IMR-90 (cell line): ENCODE data around the gene KCNK7. TPM values are rescaled to one million over a fixed set of nuclear protein-coding genes. Genes with fewer than 3 reads are reported as not detected.

Experiments
- ATAC-seq: fragments of 200-7000 bp; cut with Tn5 transposase; 2 replicates; pipeline ENCODE4 v1.9.1; 2020; ENCODE audit warnings: low read depth, mild to moderate bottlenecking, moderate library complexity
- BruUV-seq: library from RNA; stranded (reverse); fragments of 400-500 nt; replicated peaks from 2 replicates; lab custom pipeline; 2021; lab: Mats Ljungman, UMichigan
- CTCF ChIA-PET: fragments of 300-600 bp; formaldehyde crosslinking; extraction: SDS; loops from one replicate; lab custom pipeline; 2021; ENCODE audit warnings: antibody characterized with exemption; lab: Yijun Ruan, JAX
- POLR2A ChIA-PET: fragments of 300-600 bp; sonication (Branson Sonifier 250); formaldehyde crosslinking; loops from one replicate; lab custom pipeline; 2022; ENCODE audit warnings: antibody characterized with exemption; ENCODE audit not compliant: unreplicated experiment; lab: Charles Lee
- DNase-seq: peaks from one replicate; pipeline ENCODE4 v3.0.0; 2013
- H2AFZ ChIP-seq: replicated peaks from 2 replicates; pipeline ENCODE3; 2013; ENCODE audit warnings: low read length, mild to moderate bottlenecking; ENCODE audit not compliant: poor library complexity
- H2AK5ac ChIP-seq: 2 replicates; pipeline ENCODE4 v1.6.1; 2013; ENCODE audit warnings: low read depth, low read length, inconsistent platforms
- H2AK9ac ChIP-seq: replicated peaks from 2 replicates; pipeline ENCODE3; 2013; ENCODE audit warnings: mild to moderate bottlenecking, low read depth, low read length, moderate library complexity; ENCODE audit not compliant: poor library complexity
- H2BK120ac ChIP-seq: 2 replicates; pipeline ENCODE4 v1.6.1; 2013; ENCODE audit warnings: low read depth, low read length, inconsistent platforms
- H2BK15ac ChIP-seq: 3 replicates; pipeline ENCODE4 v1.6.1; 2013; ENCODE audit warnings: low read depth, low read length, inconsistent platforms
- H2BK20ac ChIP-seq: 2 replicates; pipeline ENCODE4 v1.6.1; 2013; ENCODE audit warnings: low read depth, mild to moderate bottlenecking, inconsistent platforms, low read length, moderate library complexity
- H2BK5ac ChIP-seq: 2 replicates; pipeline ENCODE4 v1.6.1; 2013; ENCODE audit warnings: mild to moderate bottlenecking, low read depth, low read length, inconsistent platforms; ENCODE audit not compliant: poor library complexity, severe bottlenecking
- H3K14ac ChIP-seq: replicated peaks from 2 replicates; pipeline ENCODE4 v1.6.1; 2013; ENCODE audit warnings: low read depth, low read length, inconsistent platforms
- H3K18ac ChIP-seq: 2 replicates; pipeline ENCODE4 v1.6.1; 2013; ENCODE audit warnings: low read depth, low read length, control low read depth
- H3K23ac ChIP-seq: 2 replicates; pipeline ENCODE4 v1.6.1; 2013; ENCODE audit warnings: low read depth, low read length, inconsistent platforms
- H3K27ac ChIP-seq: 2 replicates; pipeline ENCODE4 v1.5.1; 2013; ENCODE audit warnings: mild to moderate bottlenecking, control low read depth, low read length; ENCODE audit not compliant: insufficient read depth
- H3K27me3 ChIP-seq: 2 replicates; pipeline ENCODE4 v1.6.1; 2013; ENCODE audit warnings: low read length; ENCODE audit not compliant: control insufficient read depth, insufficient read depth
- H3K36me3 ChIP-seq: 2 replicates; pipeline ENCODE4 v1.6.1; 2013; ENCODE audit warnings: low read length, mixed read lengths; ENCODE audit not compliant: control insufficient read depth, insufficient read depth
- H3K4ac ChIP-seq: 2 replicates; pipeline ENCODE4 v1.6.1; 2013; ENCODE audit warnings: low read depth, low read length, inconsistent platforms
- H3K4me1 ChIP-seq: 2 replicates; pipeline ENCODE4 v1.6.1; 2013; ENCODE audit warnings: low read length, mixed read lengths; ENCODE audit not compliant: control insufficient read depth, insufficient read depth
- H3K4me2 ChIP-seq: 2 replicates; pipeline ENCODE4 v1.6.1; 2013; ENCODE audit warnings: low read depth, mild to moderate bottlenecking, control low read depth, low read length, moderate library complexity
- H3K4me3 ChIP-seq: 2 replicates; pipeline ENCODE4 v1.5.1; 2013; ENCODE audit warnings: low read depth, mild to moderate bottlenecking, control low read depth, low read length, moderate library complexity; ENCODE audit not compliant: insufficient read depth
- H3K56ac ChIP-seq: 2 replicates; pipeline ENCODE4 v1.6.1; 2013; ENCODE audit warnings: low read length, inconsistent platforms; ENCODE audit not compliant: insufficient read depth; ENCODE audit errors: extremely low read depth
- H3K79me1 ChIP-seq, 2 experiments: 2 replicates each; pipeline ENCODE4 v1.6.1; 2013; ENCODE audit warnings: low read length in 2 of 2, inconsistent platforms in 1 of 2, low read depth in 1 of 2
- H3K9ac ChIP-seq: 2 replicates; pipeline ENCODE4 v1.6.1; 2013; ENCODE audit warnings: low read depth, low read length, control low read depth
- H3K9me1 ChIP-seq: 2 replicates; pipeline ENCODE4 v1.6.1; 2013; ENCODE audit warnings: low read length, inconsistent platforms; ENCODE audit not compliant: insufficient read depth
- H3K9me3 ChIP-seq: 2 replicates; pipeline ENCODE4 v1.6.1; 2013; ENCODE audit warnings: low read length; ENCODE audit not compliant: control insufficient read depth, insufficient read depth
- H4K20me1 ChIP-seq: 2 replicates; pipeline ENCODE4 v1.6.1; 2013; ENCODE audit warnings: low read length, inconsistent platforms; ENCODE audit not compliant: insufficient read depth
- H4K5ac ChIP-seq: 2 replicates; pipeline ENCODE4 v1.6.1; 2013; ENCODE audit warnings: mild to moderate bottlenecking, low read depth, low read length, control low read depth
- H4K8ac ChIP-seq, 2 experiments: 2 replicates each; pipeline ENCODE4 v1.6.1; 2013; ENCODE audit warnings: low read depth in 2 of 2, low read length in 2 of 2, control low read depth in 1 of 2, inconsistent platforms in 1 of 2
- H4K91ac ChIP-seq: 2 replicates; pipeline ENCODE4 v1.6.1; 2013; ENCODE audit warnings: low read depth, low read length, inconsistent platforms; ENCODE audit not compliant: insufficient read depth
- WGBS, 2 experiments: methylation state at CpG; one replicate each; pipeline versions ENCODE4 v1.1.5 to v1.1.7; 2013; ENCODE audit warnings: missing lambda C conversion rate in 2 of 2; ENCODE audit not compliant: insufficient read length in 1 of 2; ENCODE audit errors: extremely low coverage in 2 of 2; 5-methylcytosine and 5-hydroxymethylcytosine counted together
- dilution Hi-C: fragments of 300-500 bp; cut with HindIII; formaldehyde crosslinking; loops from one replicate; pipeline ENCODE4 v1.14.3; 2018; ENCODE audit warnings: low sequenced_read_pairs; ENCODE audit not compliant: unreplicated experiment
- in situ Hi-C: fragments of 300-500 bp; cut with MboI; formaldehyde crosslinking; loops from 3 replicates; pipeline ENCODE4 v1.14.3; 2019; ENCODE audit warnings: low sequenced_read_pairs, inconsistent platforms, mixed read lengths
- intact Hi-C: fragments of 100-400 bp; cut with micrococcal nuclease; formaldehyde crosslinking; loops from 2 replicates; pipeline ENCODE4 v1.10.0; 2022
- polyA plus RNA-seq, 3 experiments: library from polyadenylated mRNA; depleted of rRNA; stranded (reverse); fragments of >200 nt; gene quantifications; 2 replicates each; pipeline ENCODE4 v1.2.3, GENCODE V29; 2012; ENCODE audit warnings: low replicate concordance in 1 of 3
- total RNA-seq: library from RNA; depleted of rRNA; stranded (reverse); fragments of >200 nt; gene quantifications from 2 replicates; pipeline ENCODE4 v1.2.3, GENCODE V29; 2012
- TF ChIP-seq, protein P1 (sequence below): fragments of 150-350 bp; IDR thresholded peaks from 2 replicates; pipeline ENCODE4 v1.6.1; 2016; ENCODE audit warnings: low read depth, mild to moderate bottlenecking, low read length, moderate library complexity, borderline replicate concordance

The KCNK7 gene
- total and polyA plus RNA-seq, 2 of the 4 experiments (the other 2 are of a cell fraction): 0.09 TPM; not detected in 1

DNA sequence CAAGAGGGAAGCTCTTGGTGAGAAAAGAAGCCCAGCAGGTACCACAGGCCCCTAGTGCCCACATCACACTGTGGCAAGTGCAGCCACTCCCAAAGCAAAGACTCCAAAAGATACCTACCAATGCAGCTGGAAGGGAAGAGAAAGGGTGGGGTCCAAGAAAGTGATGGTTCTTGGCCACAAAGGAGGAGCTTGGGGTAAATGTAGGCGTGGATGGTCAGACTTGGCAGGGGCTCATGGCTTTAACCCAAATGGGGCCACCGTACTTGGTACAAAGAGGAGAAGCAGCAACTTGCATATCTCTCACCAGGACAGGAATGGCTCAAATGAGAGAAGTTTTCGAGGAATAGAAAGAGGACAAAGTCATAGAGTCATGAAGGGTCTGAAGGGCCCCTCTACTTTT, 13.6 kb upstream of the KCNK7 start:
- no peak overlapping the region for H3K14ac ChIP-seq
- no peak overlapping the region for H4K5ac ChIP-seq
- ChIA-PET POLR2A (interaction anchor here (0.6 kb wide), 1 partner anchor 187 kb away, joined by 3 read pairs; the partner anchor contains the start of gene NEAT1), CTCF (no interaction called here)
- H3K18ac ChIP-seq: no peak overlapping the region
- 0 out of 2 replicates have a peak, but pooled peaks cover 14% of the 10 kb centered on the region for H3K9me1 ChIP-seq
- no peak overlapping the region for H3K4me3 ChIP-seq
- ATAC-seq (no peak), DNase-seq (no peak)
- H4K20me1 ChIP-seq: peaks cover 41% of the 10 kb centered on the region
- H3K9ac ChIP-seq: no peak overlapping the region
- no CpG with 5 or more reads among the region's 3 CpGs for WGBS, 2 experiments
- H2BK120ac ChIP-seq: no peak overlapping the region
- H3K4me1 ChIP-seq: peaks cover 21% of the 10 kb centered on the region
- H2BK15ac ChIP-seq: no peak overlapping the region
- dilution Hi-C loops: no loop called here
- no peak overlapping the region for H2AFZ ChIP-seq
- H3K27me3 ChIP-seq: no peaks in the 10 kb centered on the region
- H3K9me3 ChIP-seq: no peaks in the 10 kb centered on the region
- TF ChIP-seq, protein P1, sequence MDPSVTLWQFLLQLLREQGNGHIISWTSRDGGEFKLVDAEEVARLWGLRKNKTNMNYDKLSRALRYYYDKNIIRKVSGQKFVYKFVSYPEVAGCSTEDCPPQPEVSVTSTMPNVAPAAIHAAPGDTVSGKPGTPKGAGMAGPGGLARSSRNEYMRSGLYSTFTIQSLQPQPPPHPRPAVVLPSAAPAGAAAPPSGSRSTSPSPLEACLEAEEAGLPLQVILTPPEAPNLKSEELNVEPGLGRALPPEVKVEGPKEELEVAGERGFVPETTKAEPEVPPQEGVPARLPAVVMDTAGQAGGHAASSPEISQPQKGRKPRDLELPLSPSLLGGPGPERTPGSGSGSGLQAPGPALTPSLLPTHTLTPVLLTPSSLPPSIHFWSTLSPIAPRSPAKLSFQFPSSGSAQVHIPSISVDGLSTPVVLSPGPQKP: no peak
- no TSS peak for BruUV-seq
- H2AK9ac ChIP-seq: no peak overlapping the region
- no peak overlapping the region for H2AK5ac ChIP-seq
- H3K4me2 ChIP-seq: no peak overlapping the region
- H3K36me3 ChIP-seq: peaks cover 30% of the 10 kb centered on the region
- peaks cover 13 to 74% of the 10 kb centered on the region in 2 experiments for H3K79me1 ChIP-seq
- H4K8ac ChIP-seq: no peak overlapping the region
- in situ Hi-C loops: no loop called here
- H3K4ac ChIP-seq: no peak overlapping the region
- intact Hi-C loops: loop anchor here (5.0 kb wide), 1 partner anchor 37 kb away; the partner anchor contains the start of genes FAM89B and ZNRD2
- no peak overlapping the region for H3K56ac ChIP-seq
- no peak overlapping the region for H3K27ac ChIP-seq
- H2BK20ac ChIP-seq: no peak overlapping the region
- no peak overlapping the region for H3K23ac ChIP-seq
- no peak overlapping the region for H2BK5ac ChIP-seq
- H4K91ac ChIP-seq: no peak overlapping the region
